ENCODE measurements around the gene PTPRN2.

The PTPRN2 gene

DNA sequence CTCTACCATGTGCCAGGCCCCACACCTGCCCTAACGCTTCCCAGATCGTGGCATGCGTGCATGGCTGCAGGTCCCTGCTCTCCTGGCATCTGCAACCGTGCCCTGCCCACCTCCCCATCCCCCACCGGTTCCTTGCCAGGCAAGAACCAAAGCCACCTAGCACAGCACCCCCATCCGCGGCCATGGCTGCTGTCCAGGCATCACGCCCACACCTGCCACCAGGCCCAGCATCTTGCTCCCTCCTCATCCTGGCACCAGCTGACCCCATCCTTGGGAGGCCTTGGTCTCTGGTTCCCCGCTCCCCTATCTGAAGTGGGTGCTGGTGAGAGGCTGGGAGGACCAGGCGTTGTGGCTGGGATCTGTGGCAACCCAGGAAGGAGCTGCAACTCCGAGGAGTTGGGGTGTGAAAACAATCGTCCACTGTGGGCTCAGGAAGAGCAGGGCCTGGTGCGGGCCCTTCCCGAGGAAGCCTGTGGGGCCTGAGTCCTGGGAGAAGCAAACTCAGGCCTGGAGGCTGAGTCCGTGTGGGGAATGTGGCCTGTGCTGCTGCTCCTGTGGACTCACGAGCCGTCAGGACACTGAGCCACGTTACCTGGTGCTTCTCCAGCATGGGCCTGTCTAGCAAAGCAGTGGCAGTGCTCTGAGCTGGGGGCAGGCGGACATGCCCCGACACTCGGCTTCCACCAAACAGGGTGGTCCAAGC, 833.8 kb downstream of the PTPRN2 start:
- no peak for TF ChIP-seq JUND (IDR thresholded peaks at IDR 0.05; ENCODE audit: low read depth)
- in situ Hi-C loops (cut with HindIII; ENCODE audit: low pct_unique_long_range_greater_than_20kb, low sequenced_read_pairs) = no loop called here
- DNase-seq (ENCODE audit: low read depth in 1 of 2, low spot score in 1 of 2) = no peak

DNA sequence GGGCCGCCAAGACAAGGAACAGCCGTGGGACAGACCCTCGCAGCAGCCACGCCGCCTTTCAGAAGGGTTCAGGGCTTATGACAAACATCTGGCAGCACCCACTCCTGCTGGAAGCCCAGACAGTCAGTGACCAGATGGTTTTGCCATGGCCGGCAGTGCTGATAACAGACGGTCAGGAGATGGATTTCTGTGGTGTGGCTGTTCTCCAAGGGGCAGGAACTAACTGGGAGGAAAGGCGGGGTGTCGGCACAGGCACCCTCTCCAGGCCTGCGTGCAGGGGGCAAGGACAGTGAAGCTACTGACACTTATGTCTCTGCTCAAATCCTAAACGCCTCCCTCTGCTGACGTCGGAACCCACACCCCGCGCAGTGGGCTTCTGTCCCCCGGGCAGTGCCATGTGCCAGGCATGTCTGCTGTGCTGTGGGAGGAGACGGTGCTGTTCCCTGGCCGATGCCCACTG, 834.8 kb downstream of the PTPRN2 start:
- in situ Hi-C loops (cut with HindIII; ENCODE audit: low pct_unique_long_range_greater_than_20kb, low sequenced_read_pairs) = no loop called here
- no peak for TF ChIP-seq JUND (IDR thresholded peaks at IDR 0.05; ENCODE audit: low read depth)
- DNase-seq (ENCODE audit: low read depth in 1 of 2, low spot score in 1 of 2) = no peak

- no peak for TF ChIP-seq JUND (IDR thresholded peaks at IDR 0.05; ENCODE audit: low read depth)
- no peak for DNase-seq (ENCODE audit: low read depth in 1 of 2, low spot score in 1 of 2)
- in situ Hi-C loops (cut with HindIII; ENCODE audit: low pct_unique_long_range_greater_than_20kb, low sequenced_read_pairs) = no loop called here
Measured at GRCh38 chr7:157751951-157752673, 835.5 kb downstream of the PTPRN2 start.

GRCh38 chr7:157751406-157751805, 836.2 kb downstream of the PTPRN2 start:
- in situ Hi-C loops (cut with HindIII; ENCODE audit: low pct_unique_long_range_greater_than_20kb, low sequenced_read_pairs) = no loop called here
- no peak for DNase-seq (ENCODE audit: low read depth in 1 of 2, low spot score in 1 of 2)
- TF ChIP-seq JUND (IDR thresholded peaks at IDR 0.05; ENCODE audit: low read depth) = no peak

DNA sequence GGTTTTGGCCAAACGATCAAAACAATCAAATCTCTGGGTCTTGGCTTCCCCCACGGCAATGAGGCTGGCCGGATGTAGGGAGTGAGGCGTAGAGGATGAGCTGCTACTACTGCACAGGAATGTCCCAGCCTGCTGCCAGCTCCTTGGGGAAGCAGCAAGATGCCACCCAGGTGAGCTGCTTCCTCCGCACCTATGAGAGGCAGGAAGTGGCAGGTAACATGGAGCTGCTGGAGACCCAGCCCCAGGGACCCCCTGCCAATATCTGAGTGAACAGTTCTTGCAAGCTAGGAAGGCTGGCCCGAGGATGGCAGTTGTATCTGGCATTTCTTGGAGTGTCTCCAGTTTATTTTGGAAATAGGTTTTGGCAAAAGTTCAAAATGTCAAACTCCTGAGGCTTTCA, 837.3 kb downstream of the PTPRN2 start:
- in situ Hi-C loops (cut with HindIII; ENCODE audit: low pct_unique_long_range_greater_than_20kb, low sequenced_read_pairs) = no loop called here
- TF ChIP-seq JUND (IDR thresholded peaks at IDR 0.05; ENCODE audit: low read depth) = no peak
- no peak for DNase-seq (ENCODE audit: low read depth in 1 of 2, low spot score in 1 of 2)

GRCh38 chr7:157745721-157746709, 841.6 kb downstream of the PTPRN2 start:
- DNase-seq (ENCODE audit: low read depth in 1 of 2, low spot score in 1 of 2) = no peak
- in situ Hi-C loops (cut with HindIII; ENCODE audit: low pct_unique_long_range_greater_than_20kb, low sequenced_read_pairs) = no loop called here
- no peak for TF ChIP-seq JUND (IDR thresholded peaks at IDR 0.05; ENCODE audit: low read depth)

GRCh38 chr7:157744786-157745601, 842.6 kb downstream of the PTPRN2 start:
- in situ Hi-C loops (cut with HindIII; ENCODE audit: low pct_unique_long_range_greater_than_20kb, low sequenced_read_pairs) = no loop called here
- TF ChIP-seq JUND (IDR thresholded peaks at IDR 0.05; ENCODE audit: low read depth) = no peak
- DNase-seq (ENCODE audit: low read depth in 1 of 2, low spot score in 1 of 2) = no peak

DNA sequence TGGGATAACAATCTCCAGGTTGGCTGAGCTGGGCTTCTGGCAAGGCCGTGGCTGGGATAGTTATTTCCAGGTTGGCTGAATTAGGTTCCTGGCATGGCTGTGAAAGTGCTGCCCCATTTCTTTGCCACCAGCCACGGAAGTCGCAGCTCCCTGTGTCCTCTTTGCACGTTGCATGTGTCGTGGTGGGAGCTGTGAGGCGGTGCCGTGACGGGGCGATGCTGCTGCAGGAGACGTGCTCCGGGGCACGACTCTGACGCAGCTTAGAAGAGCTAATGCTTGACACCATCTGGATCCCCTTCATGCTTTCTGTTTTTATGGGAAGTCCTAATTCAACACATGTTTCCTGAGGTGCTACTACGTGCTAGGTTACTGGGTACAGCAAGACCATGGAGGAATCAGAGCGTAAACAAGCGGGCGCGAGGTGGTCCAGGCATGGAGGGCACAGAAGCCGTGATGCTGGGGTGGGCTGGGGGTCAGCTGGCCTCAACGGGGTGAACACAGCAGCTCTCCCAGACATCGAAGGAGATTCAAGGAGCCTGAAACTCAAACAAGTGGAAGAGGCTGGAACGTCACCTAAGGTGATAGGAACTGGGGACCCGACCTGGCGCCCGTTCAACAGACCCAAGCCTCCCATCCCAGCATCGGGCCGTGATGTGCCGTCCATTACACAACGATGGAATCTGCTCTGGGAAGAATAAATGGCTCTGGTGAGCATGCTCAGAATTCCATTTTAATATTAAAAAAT, 843.7 kb downstream of the PTPRN2 start:
- TF ChIP-seq JUND (IDR thresholded peaks at IDR 0.05; ENCODE audit: low read depth) = no peak
- DNase-seq (ENCODE audit: low read depth in 1 of 2, low spot score in 1 of 2) = no peak
- in situ Hi-C loops (cut with HindIII; ENCODE audit: low pct_unique_long_range_greater_than_20kb, low sequenced_read_pairs) = no loop called here

DNA sequence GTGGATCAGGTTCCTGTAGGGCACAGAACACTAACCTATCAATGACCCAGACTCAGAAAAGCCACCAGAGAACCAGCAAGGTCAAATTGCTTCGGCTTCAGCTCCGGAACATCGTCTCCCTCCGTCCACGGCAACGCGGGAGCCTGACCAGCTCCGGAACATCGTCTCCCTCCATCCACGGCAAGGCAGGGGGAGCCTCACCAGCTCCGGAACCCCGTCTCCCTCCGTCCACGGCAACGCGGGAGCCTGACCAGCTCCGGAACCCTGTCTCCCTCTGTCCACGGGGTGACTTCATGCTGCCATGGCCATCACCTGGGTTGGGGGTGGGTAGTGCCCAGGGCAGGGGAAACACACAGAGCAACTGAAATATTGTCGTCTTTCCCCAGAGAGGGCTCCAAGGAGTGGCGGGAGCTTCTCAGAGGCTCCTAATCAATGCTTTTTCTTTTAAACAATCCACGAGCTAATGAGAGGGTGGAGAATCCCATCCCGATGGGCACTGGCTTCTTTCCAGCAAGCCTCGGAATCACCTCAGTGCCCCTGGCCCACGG, 847.3 kb downstream of the PTPRN2 start:
- in situ Hi-C loops (cut with HindIII; ENCODE audit: low pct_unique_long_range_greater_than_20kb, low sequenced_read_pairs) = no loop called here
- no peak for DNase-seq (ENCODE audit: low read depth in 1 of 2, low spot score in 1 of 2)
- TF ChIP-seq JUND (IDR thresholded peaks at IDR 0.05; ENCODE audit: low read depth) = no peak

DNA sequence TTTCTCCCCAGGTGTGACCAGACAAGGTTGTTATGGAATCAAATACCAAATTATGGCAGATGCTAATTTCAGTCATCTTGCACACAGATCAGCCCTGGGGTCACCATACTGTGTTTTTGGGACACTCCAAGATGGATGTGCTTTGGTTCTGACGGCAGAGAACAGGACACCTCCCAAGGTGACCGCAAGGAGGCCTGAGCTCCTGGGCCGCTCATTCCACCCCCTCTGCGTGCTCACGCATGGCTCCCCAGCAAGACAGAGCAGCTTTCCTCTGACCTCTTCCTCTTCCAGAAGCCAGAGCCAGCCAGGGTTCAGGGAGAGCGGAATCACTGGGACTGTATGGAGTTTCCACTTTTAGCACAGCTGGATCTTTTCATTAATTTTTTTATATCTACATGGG, 848.0 kb downstream of the PTPRN2 start:
- no peak for DNase-seq (ENCODE audit: low read depth in 1 of 2, low spot score in 1 of 2)
- no peak for TF ChIP-seq JUND (IDR thresholded peaks at IDR 0.05; ENCODE audit: low read depth)
- in situ Hi-C loops (cut with HindIII; ENCODE audit: low pct_unique_long_range_greater_than_20kb, low sequenced_read_pairs) = no loop called here

DNA sequence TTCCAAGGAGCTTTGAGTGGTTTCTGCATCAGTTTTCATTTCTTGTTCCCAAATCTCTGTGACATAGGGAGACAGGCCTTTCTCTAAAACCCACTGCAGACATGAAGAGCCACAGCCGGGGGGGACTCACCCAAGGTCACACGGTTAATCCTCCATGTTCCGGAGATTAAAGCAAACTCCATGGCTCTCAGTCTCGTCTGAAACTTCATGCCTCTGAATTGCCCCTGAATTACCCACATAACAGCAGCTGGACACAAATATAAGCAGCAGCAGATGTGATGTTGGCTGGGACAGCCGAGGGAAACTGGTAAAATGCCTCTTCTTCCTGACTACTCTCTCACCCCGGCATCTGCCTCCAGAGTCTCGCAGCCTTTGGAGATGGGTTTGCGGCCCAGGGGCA, 848.6 kb downstream of the PTPRN2 start:
- DNase-seq (ENCODE audit: low read depth in 1 of 2, low spot score in 1 of 2) = no peak
- in situ Hi-C loops (cut with HindIII; ENCODE audit: low pct_unique_long_range_greater_than_20kb, low sequenced_read_pairs) = no loop called here
- no peak for TF ChIP-seq JUND (IDR thresholded peaks at IDR 0.05; ENCODE audit: low read depth)

All from T47D (cell line).